HG03159 (cell line): Measurements from ENCODE around the gene PECR.
A peak's percentile ranks its signal among the peaks of the same experiment; 100 is the strongest.
"Not testable (repeated sequence)": the region's sequence is repeated elsewhere in the genome, so short reads cannot be mapped to it uniquely, and the experiment has no call there.

Source experiments
- ATAC-seq: cut with Tn5 transposase; IDR thresholded peaks from one replicate; pipeline ENCODE4 v1.9.1; 2021; ENCODE audit warnings: mild to moderate bottlenecking, moderate library complexity; ENCODE audit not compliant: unreplicated experiment

The PECR gene

GRCh38 chr2:216031960-216032689, 49.5 kb downstream of the PECR start:
- peak; percentile 84 for ATAC-seq

GRCh38 chr2:216030216-216030615, 51.4 kb downstream of the PECR start:
- ATAC-seq = no peak

GRCh38 chr2:216029416-216030129, 52.0 kb downstream of the PECR start:
- no peak for ATAC-seq

GRCh38 chr2:216024779-216025336, 56.8 kb downstream of the PECR start:
- no peak for ATAC-seq

- ATAC-seq = peak; percentile 74
These were observed 58.5 kb downstream of the PECR start for GRCh38 chr2:216023055-216023648.

- ATAC-seq = no peak
These were observed 59.6 kb downstream of the PECR start for GRCh38 chr2:216021768-216022565.

GRCh38 chr2:216018709-216019108, 62.9 kb downstream of the PECR start:
- no peak for ATAC-seq

- no peak for ATAC-seq
These were observed 64.2 kb downstream of the PECR start for GRCh38 chr2:216017365-216017764.

- ATAC-seq = no peak
These were observed 65.0 kb downstream of the PECR start for GRCh38 chr2:216016581-216016980.

- ATAC-seq = peak; percentile 88
These were observed 65.7 kb downstream of the PECR start for GRCh38 chr2:216015722-216016464.

- no peak for ATAC-seq
These were observed 66.6 kb downstream of the PECR start for GRCh38 chr2:216014986-216015385.

- no peak for ATAC-seq
These were observed 67.6 kb downstream of the PECR start for GRCh38 chr2:216014006-216014405.

- peak; percentile 46 for ATAC-seq
These were observed 68.3 kb downstream of the PECR start, which contains the start of gene MREG for GRCh38 chr2:216013080-216013909. MREG (minus strand) TSS chr2:216013551; CDS start chr2:216013327, 224 bp downstream.

GRCh38 chr2:216012830-216013079, 68.9 kb downstream of the PECR start:
- no peak for ATAC-seq

GRCh38 chr2:216012133-216012829, 69.3 kb downstream of the PECR start:
- ATAC-seq = no peak

- ATAC-seq = not testable (repeated sequence)
These were observed 72.4 kb downstream of the PECR start for GRCh38 chr2:216009215-216009614.

GRCh38 chr2:216008387-216008786, 73.2 kb downstream of the PECR start:
- no peak for ATAC-seq

- ATAC-seq = peak; percentile 26
These were observed 75.4 kb downstream of the PECR start for GRCh38 chr2:216006164-216006663.
